Naive thymus-derived CD8-positive, alpha-beta T cell (primary cell): ENCODE measurements around the gene SLC38A7. TPM values are rescaled to one million over a fixed set of nuclear protein-coding genes. Genes with fewer than 3 reads are reported as not detected.
A peak's percentile ranks its signal among the peaks of the same experiment; 100 is the strongest.
"Not testable (repeated sequence)": the region's sequence is repeated elsewhere in the genome, so short reads cannot be mapped to it uniquely, and the experiment has no call there.

Source experiments
- ATAC-seq, 2 donors: fragments of 150-1000 bp; cut with Tn5 transposase in 1 of 2; sonication (Bioruptor Pico), chemical (Tn5 transposase) in 1 of 2; 1 replicate in 1 of 2; 2 replicates in 1 of 2; pipeline ENCODE4 v1.10.0; 2021; ENCODE audit warnings: mild to moderate bottlenecking in 2 of 2, moderate library complexity in 2 of 2
- POLR2A ChIA-PET: fragments of 350-600 bp; sonication (Branson Sonifier 250); formaldehyde crosslinking; loops from one replicate; lab custom pipeline; 2021; ENCODE audit warnings: antibody characterized with exemption; lab: Charles Lee
- DNase-seq, 10 donors: peaks; one replicate each; pipeline versions ENCODE4 v3.0.0 to v3.0.0-alpha.2; 2020 to 2022
- H3K27ac Mint-ChIP-seq, 10 donors: one replicate each; pipeline ENCODE4 v1.8.0; 2020 to 2022; ENCODE audit warnings: mild to moderate bottlenecking in 10 of 10, mixed read lengths in 10 of 10, moderate library complexity in 4 of 10, inconsistent platforms in 1 of 10
- H3K27me3 Mint-ChIP-seq, 5 donors: one replicate each; pipeline ENCODE4 v1.8.0; 2021 to 2022; ENCODE audit warnings: mixed read lengths in 5 of 5
- H3K36me3 Mint-ChIP-seq, 3 donors: one replicate each; pipeline ENCODE4 v1.8.0; 2020 to 2022; ENCODE audit warnings: mixed read lengths in 3 of 3, mild to moderate bottlenecking in 2 of 3, inconsistent platforms in 1 of 3
- H3K4me1 Mint-ChIP-seq, 4 donors: one replicate each; pipeline ENCODE4 v1.8.0; 2021 to 2022; ENCODE audit warnings: mixed read lengths in 4 of 4
- H3K4me3 Mint-ChIP-seq, 10 donors: one replicate each; pipeline ENCODE4 v1.8.0; 2020 to 2022; ENCODE audit warnings: mild to moderate bottlenecking in 10 of 10, mixed read lengths in 10 of 10, moderate library complexity in 6 of 10, inconsistent platforms in 1 of 10
- H3K9me3 Mint-ChIP-seq, 9 donors: one replicate each; pipeline ENCODE4 v1.8.0; 2020 to 2022; ENCODE audit warnings: mixed read lengths in 9 of 9, mild to moderate bottlenecking in 3 of 9, inconsistent platforms in 1 of 9, moderate library complexity in 1 of 9
- polyA plus RNA-seq, 3 donors: library from polyadenylated mRNA; unstranded; fragments of 300-500 nt; fragmentation: Illumina TruSeq; gene quantifications; one replicate each; pipeline ENCODE4 v1.2.3, GENCODE V29; 2021
- total RNA-seq, 8 experiments: library from RNA in 2 of 8; stranded (reverse) in 2 of 8; gene quantifications; one replicate each; pipeline ENCODE4 v1.2.3 and lab custom pipeline; 2021 to 2026

The SLC38A7 gene
- total and polyA plus RNA-seq, 5 experiments from 2014 or later, result 3.7 to 16.2 (median 8.7) TPM

DNA sequence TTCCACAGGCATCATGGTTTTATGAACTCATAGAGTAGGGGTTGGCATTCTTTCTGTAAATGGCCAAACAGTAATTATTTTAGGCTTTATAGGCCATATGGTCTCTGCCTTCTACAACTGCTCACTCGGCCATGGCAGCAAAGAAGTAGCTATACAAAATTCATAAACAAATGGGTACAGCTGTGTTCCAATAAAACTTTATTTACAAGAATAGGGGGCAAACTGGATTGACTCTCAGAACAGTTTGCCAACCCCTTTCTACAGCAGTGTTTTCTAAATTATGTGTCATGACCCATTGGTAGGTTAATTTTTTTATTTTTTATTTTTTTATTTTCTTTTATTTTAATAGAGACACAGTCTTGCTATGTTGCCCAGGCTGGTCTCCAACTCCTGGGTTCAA is 29.2 kb upstream of the SLC38A7 start:
- peaks cover 9 to 87% (median 31%) of the 10 kb centered on the region in 3 donors for H3K36me3 Mint-ChIP-seq
- H3K27ac Mint-ChIP-seq, result no peak overlapping the region
- H3K4me3 Mint-ChIP-seq, result no peak overlapping the region
- POLR2A ChIA-PET, result no interaction called here
- no peaks in the 10 kb centered on the region for H3K9me3 Mint-ChIP-seq
- H3K4me1 Mint-ChIP-seq, result no peaks in the 10 kb centered on the region
- DNase-seq (no peak), ATAC-seq (no peak)
- no peaks in the 10 kb centered on the region for H3K27me3 Mint-ChIP-seq

DNA sequence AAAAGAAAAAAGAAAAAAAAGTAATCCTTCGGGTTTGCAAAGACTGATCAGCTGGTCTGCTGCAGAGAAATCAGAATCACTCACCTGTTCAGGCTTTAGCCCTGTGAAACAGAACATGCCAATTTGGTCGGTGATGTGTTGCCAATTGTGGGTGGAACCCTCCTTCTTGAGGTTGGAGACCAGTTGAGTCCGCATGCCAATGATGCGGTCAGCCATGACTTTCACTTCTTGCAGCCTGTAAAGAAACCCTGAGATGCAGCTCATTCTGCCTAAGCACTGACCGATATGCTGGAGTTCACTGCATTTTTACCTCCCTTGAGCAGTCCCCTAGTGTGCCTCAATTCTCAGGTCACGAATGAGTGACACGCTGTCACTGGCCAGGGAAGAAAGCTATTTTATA is 24.8 kb upstream of the SLC38A7 start:
- peaks cover 8 to 65% (median 35%) of the 10 kb centered on the region in 3 donors for H3K36me3 Mint-ChIP-seq
- H3K4me3 Mint-ChIP-seq, result no peak overlapping the region

DNA sequence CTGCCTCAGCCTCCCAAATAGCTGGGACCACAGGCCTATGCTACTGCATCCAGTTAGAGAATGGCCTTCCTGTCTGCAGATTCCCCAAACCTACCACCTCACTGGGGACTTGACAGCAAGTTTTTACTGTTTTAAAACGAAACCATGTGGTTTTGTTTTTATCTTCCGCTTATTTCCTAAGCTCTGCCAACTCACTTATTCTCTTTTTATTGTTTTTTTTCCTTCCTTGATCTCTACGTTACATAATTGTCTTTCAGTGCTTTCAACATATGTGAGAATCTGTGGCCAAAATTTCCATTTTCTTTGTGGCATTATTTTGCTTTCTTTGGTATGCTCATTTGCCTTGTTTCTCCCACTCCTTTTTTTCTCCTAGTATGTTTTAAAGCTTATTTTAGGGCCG is 14.6 kb upstream of the SLC38A7 start:
- H3K4me3 Mint-ChIP-seq, result peak overlapping the region in 1 of 10 donors; percentile 55
- peak overlapping the region in 7 of 10 donors; percentile 2 to 33 (median 14) for H3K27ac Mint-ChIP-seq
- no peaks in the 10 kb centered on the region for H3K36me3 Mint-ChIP-seq

More for the DNA sequence above, 24.8 kb upstream of the SLC38A7 start:
- Mint-ChIP-seq H3K9me3 (no peaks in the 10 kb centered on the region), H3K27ac (no peak overlapping the region), H3K4me1 (no peaks in the 10 kb centered on the region), H3K27me3 (no peaks in the 10 kb centered on the region)
- POLR2A ChIA-PET, result no interaction called here
- ATAC-seq (no peak), DNase-seq (no peak)

GRCh38 chr16:58695368-58695767 is 10.8 kb upstream of the SLC38A7 start:
- Mint-ChIP-seq H3K27me3 (peaks cover 0 to 3% (median 0%) of the 10 kb centered on the region in 5 donors), H3K36me3 (peaks cover 0 to 9% (median 4%) of the 10 kb centered on the region in 3 donors), H3K4me3 (no peak overlapping the region), H3K27ac (no peak overlapping the region), H3K4me1 (peaks cover 0 to 5% (median 2%) of the 10 kb centered on the region in 4 donors), H3K9me3 (peaks cover 0 to 12% (median 3%) of the 10 kb centered on the region in 9 donors)
- DNase-seq (no peak), ATAC-seq (no peak)
- POLR2A ChIA-PET, result no interaction called here

More for the DNA sequence above, 14.6 kb upstream of the SLC38A7 start:
- H3K4me1 Mint-ChIP-seq, result peaks cover 0 to 5% (median 2%) of the 10 kb centered on the region in 4 donors
- no peaks in the 10 kb centered on the region for H3K9me3 Mint-ChIP-seq
- ATAC-seq (no peak), DNase-seq (no peak)
- H3K27me3 Mint-ChIP-seq, result no peaks in the 10 kb centered on the region
- POLR2A ChIA-PET, result no interaction called here

DNA sequence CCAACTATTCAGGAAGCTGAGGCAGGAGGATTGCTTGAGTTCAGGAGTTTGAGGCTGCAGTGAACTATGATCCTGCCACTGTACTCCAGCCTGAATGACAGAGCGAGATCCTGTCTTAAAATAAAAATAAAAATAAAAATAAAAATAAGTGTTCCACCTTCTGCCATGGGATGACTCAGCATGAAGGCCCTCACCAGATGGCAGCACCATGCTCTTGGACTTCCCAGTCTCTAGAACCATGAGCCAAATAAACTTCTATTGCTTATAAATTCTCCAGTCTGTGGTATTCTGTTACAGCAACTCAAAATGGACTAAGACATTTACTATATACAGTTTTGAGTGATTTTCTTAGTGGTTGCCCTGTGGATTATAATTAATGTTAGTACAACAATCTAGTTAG is 7.9 kb upstream of the SLC38A7 start:
- POLR2A ChIA-PET, result no interaction called here
- no peaks in the 10 kb centered on the region for H3K4me1 Mint-ChIP-seq
- no peak for ATAC-seq
- H3K27me3 Mint-ChIP-seq, result peaks cover 0 to 3% (median 0%) of the 10 kb centered on the region in 5 donors
- H3K9me3 Mint-ChIP-seq, result peaks cover 0 to 12% (median 3%) of the 10 kb centered on the region in 9 donors
- no peak overlapping the region for H3K4me3 Mint-ChIP-seq
- no peak for DNase-seq
- H3K36me3 Mint-ChIP-seq, result peaks cover 0 to 9% (median 4%) of the 10 kb centered on the region in 3 donors
- H3K27ac Mint-ChIP-seq, result no peak overlapping the region

- H3K4me3 Mint-ChIP-seq, result peak overlapping the region in 2 of 10 donors; percentile 24 to 36
Observed at GRCh38 chr16:58686985-58687706, 2.6 kb upstream of the SLC38A7 start.

GRCh38 chr16:58685084-58685449 is 497 bp upstream of the SLC38A7 start:
- POLR2A ChIA-PET, result interaction anchor here (1.3 to 1.4 kb wide), 2 partner anchors 54 to 56 kb away, joined by 3 to 8 read pairs; partner anchors contain the start of gene CNOT1
- peak overlapping the region in 6 of 10 donors; percentile 62 to 93 (median 84) for H3K27ac Mint-ChIP-seq
- ATAC-seq (no peak), DNase-seq (no peak)
- H3K27me3 Mint-ChIP-seq, result no peaks in the 10 kb centered on the region
- H3K4me3 Mint-ChIP-seq, result peak overlapping the region; percentile 79 to 96 (median 93)
- no peaks in the 10 kb centered on the region for H3K9me3 Mint-ChIP-seq
- peaks cover 0 to 4% (median 0%) of the 10 kb centered on the region in 3 donors for H3K36me3 Mint-ChIP-seq
- peaks cover 11 to 28% (median 23%) of the 10 kb centered on the region in 4 donors for H3K4me1 Mint-ChIP-seq

More at GRCh38 chr16:58686985-58687706, 2.6 kb upstream of the SLC38A7 start:
- H3K27ac Mint-ChIP-seq, H3K27me3 Mint-ChIP-seq, POLR2A ChIA-PET, H3K9me3 Mint-ChIP-seq, DNase-seq, H3K36me3 Mint-ChIP-seq, ATAC-seq: not testable (repeated sequence)
- peaks cover 7 to 22% (median 19%) of the 10 kb centered on the region in 4 donors for H3K4me1 Mint-ChIP-seq

GRCh38 chr16:58684001-58684353 is 593 bp downstream of the SLC38A7 start:
- DNase-seq, result peak in 1 of 10 donors; percentile 5
- peaks cover 0 to 7% (median 0%) of the 10 kb centered on the region in 3 donors for H3K36me3 Mint-ChIP-seq
- H3K27me3 Mint-ChIP-seq, result no peaks in the 10 kb centered on the region
- ATAC-seq, result peak in 1 of 2 donors; percentile 11
- H3K27ac Mint-ChIP-seq, result peak overlapping the region in 9 of 10 donors; percentile 31 to 93 (median 84)
- POLR2A ChIA-PET, result interaction anchor here (1.3 to 1.4 kb wide), 2 partner anchors 53 to 55 kb away, joined by 3 to 8 read pairs; partner anchors contain the start of gene CNOT1
- peak overlapping the region; percentile 79 to 96 (median 93) for H3K4me3 Mint-ChIP-seq
- peaks cover 11 to 29% (median 23%) of the 10 kb centered on the region in 4 donors for H3K4me1 Mint-ChIP-seq
- no peaks in the 10 kb centered on the region for H3K9me3 Mint-ChIP-seq

GRCh38 chr16:58679763-58680162 is 4.8 kb downstream of the SLC38A7 start:
- H3K4me3 Mint-ChIP-seq, result no peak overlapping the region
- no peak for ATAC-seq
- peaks cover 13 to 26% (median 21%) of the 10 kb centered on the region in 4 donors for H3K4me1 Mint-ChIP-seq
- peaks cover 0 to 17% (median 7%) of the 10 kb centered on the region in 3 donors for H3K36me3 Mint-ChIP-seq
- H3K27ac Mint-ChIP-seq, result no peak overlapping the region
- POLR2A ChIA-PET, result no interaction called here
- H3K9me3 Mint-ChIP-seq, result no peaks in the 10 kb centered on the region
- H3K27me3 Mint-ChIP-seq, result no peaks in the 10 kb centered on the region
- no peak for DNase-seq

- POLR2A ChIA-PET, result no interaction called here
- ATAC-seq (no peak), DNase-seq (no peak)
- peaks cover 9 to 16% (median 12%) of the 10 kb centered on the region in 4 donors for H3K4me1 Mint-ChIP-seq
- no peak overlapping the region for H3K27ac Mint-ChIP-seq
- no peaks in the 10 kb centered on the region for H3K27me3 Mint-ChIP-seq
- no peaks in the 10 kb centered on the region for H3K9me3 Mint-ChIP-seq
- peaks cover 0 to 17% (median 7%) of the 10 kb centered on the region in 3 donors for H3K36me3 Mint-ChIP-seq
- H3K4me3 Mint-ChIP-seq, result no peak overlapping the region
Observed at GRCh38 chr16:58678716-58679115, 5.9 kb downstream of the SLC38A7 start.

GRCh38 chr16:58678269-58678668 is 6.3 kb downstream of the SLC38A7 start:
- H3K36me3 Mint-ChIP-seq, result peaks cover 0 to 17% (median 7%) of the 10 kb centered on the region in 3 donors
- no peaks in the 10 kb centered on the region for H3K9me3 Mint-ChIP-seq
- H3K27me3 Mint-ChIP-seq, result no peaks in the 10 kb centered on the region
- H3K4me1 Mint-ChIP-seq, result peaks cover 5 to 11% (median 8%) of the 10 kb centered on the region in 4 donors
- no peak for DNase-seq
- peak overlapping the region in 1 of 10 donors; percentile 48 for H3K27ac Mint-ChIP-seq
- no peak overlapping the region for H3K4me3 Mint-ChIP-seq
- POLR2A ChIA-PET, result no interaction called here
- no peak for ATAC-seq

DNA sequence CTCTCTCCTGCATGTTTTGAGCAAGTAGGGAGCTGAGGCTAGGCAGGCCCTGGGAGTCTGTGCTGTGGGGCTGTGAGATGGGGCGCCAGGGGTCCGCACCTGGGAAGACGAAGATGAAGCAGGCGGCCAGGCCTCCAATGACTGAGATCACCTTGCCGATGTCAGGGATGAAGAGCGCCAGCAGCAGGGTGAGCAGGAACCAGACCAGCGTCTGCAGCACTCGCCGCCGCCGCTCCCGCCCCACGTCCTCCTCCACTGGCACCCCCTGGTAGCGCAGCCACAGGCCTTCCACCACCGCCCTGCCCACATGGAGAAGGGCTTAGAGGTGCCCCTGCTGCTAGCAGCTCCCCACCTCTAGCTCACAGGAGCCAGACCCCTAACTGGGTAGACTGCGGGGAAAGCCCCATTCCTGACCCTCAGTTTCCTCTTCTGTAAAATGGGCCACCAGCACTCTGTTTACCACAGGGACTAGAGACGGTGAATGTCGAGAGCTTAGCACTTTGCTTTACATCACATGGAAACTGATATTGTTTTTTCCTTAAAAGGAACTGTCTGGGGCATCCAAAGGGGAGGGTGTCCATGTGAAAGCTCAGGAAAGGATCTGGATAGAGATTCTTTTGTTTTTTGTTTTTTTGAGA is 13.5 kb downstream of the SLC38A7 start:
- Mint-ChIP-seq H3K36me3 (peaks cover 0 to 33% (median 16%) of the 10 kb centered on the region in 3 donors), H3K27ac (peak overlapping the region in 1 of 10 donors; percentile 34), H3K27me3 (no peaks in the 10 kb centered on the region), H3K4me3 (no peak overlapping the region), H3K4me1 (no peaks in the 10 kb centered on the region), H3K9me3 (no peaks in the 10 kb centered on the region)
- ATAC-seq (no peak), DNase-seq (no peak)
- POLR2A ChIA-PET, result no interaction called here

GRCh38 chr16:58670177-58670576 is 14.4 kb downstream of the SLC38A7 start:
- DNase-seq (no peak), ATAC-seq (no peak)
- peaks cover 0 to 33% (median 16%) of the 10 kb centered on the region in 3 donors for H3K36me3 Mint-ChIP-seq
- H3K9me3 Mint-ChIP-seq, result no peaks in the 10 kb centered on the region
- H3K27ac Mint-ChIP-seq, result peak overlapping the region in 1 of 10 donors; percentile 63
- H3K4me1 Mint-ChIP-seq, result no peaks in the 10 kb centered on the region
- H3K4me3 Mint-ChIP-seq, result no peak overlapping the region
- H3K27me3 Mint-ChIP-seq, result no peaks in the 10 kb centered on the region
- POLR2A ChIA-PET, result no interaction called here
